Subcutaneous adipose tissue (tissue), 4 donors: Measurements from ENCODE around the gene VGLL4. TPM values are rescaled to one million over a fixed set of nuclear protein-coding genes. Genes with fewer than 3 reads are reported as not detected.

ENCODE experiments used
- CTCF ChIP-seq: fragments of 450-650 bp; IDR thresholded peaks from one replicate; pipeline ENCODE4 v1.5.1; 2016; ENCODE audit warnings: low read depth, mild to moderate bottlenecking, control low read depth, antibody characterized with exemption, moderate library complexity
- total RNA-seq, 4 donors: library from RNA; depleted of rRNA; stranded (reverse); fragments of >200 nt; gene quantifications; one replicate each; pipeline ENCODE4 v1.1.0, GENCODE V29; 2016

VGLL4 gene
- total RNA-seq, 4 donors from 2014 or later, result 37.6 to 47.8 (median 40.4) TPM

GRCh38 chr3:11596387-11596786, 47.3 kb downstream of the VGLL4 start:
- TF ChIP-seq CTCF, result no peak

GRCh38 chr3:11593318-11594034, 50.2 kb downstream of the VGLL4 start:
- no peak for TF ChIP-seq CTCF

- TF ChIP-seq CTCF, result no peak
Measured at GRCh38 chr3:11592445-11593298, 51.0 kb downstream of the VGLL4 start.

- no peak for TF ChIP-seq CTCF
Measured at GRCh38 chr3:11591391-11592282, 52.1 kb downstream of the VGLL4 start.

GRCh38 chr3:11591002-11591355, 52.7 kb downstream of the VGLL4 start:
- TF ChIP-seq CTCF, result no peak

GRCh38 chr3:11589706-11590105, 54.0 kb downstream of the VGLL4 start:
- TF ChIP-seq CTCF, result no peak

- no peak for TF ChIP-seq CTCF
Measured at GRCh38 chr3:11588755-11589154, 55.0 kb downstream of the VGLL4 start.
